GM23248 (cell line): ENCODE results near the gene FAM210A. TPM values are rescaled to one million over a fixed set of nuclear protein-coding genes. Genes with fewer than 3 reads are reported as not detected.

Experiments
- DNase-seq: peaks from one replicate; pipeline ENCODE4 v3.0.0-alpha.2; 2015
- H2AFZ ChIP-seq: fragments of 200-600 bp; sonication (generic); 2 replicates; pipeline ENCODE4 v1.6.1; 2016; ENCODE audit warnings: antibody characterized with exemption
- H3F3A ChIP-seq: fragments of 200-600 bp; sonication (generic); 2 replicates; pipeline ENCODE4 v1.6.1; 2016; ENCODE audit warnings: mild to moderate bottlenecking, antibody characterized with exemption, mixed run types; ENCODE audit not compliant: insufficient read depth
- H3K27ac ChIP-seq: fragments of 200-600 bp; sonication (generic); 2 replicates; pipeline ENCODE4 v1.5.1; 2016; ENCODE audit warnings: mild to moderate bottlenecking
- H3K27me3 ChIP-seq: fragments of 200-600 bp; sonication (generic); replicated peaks from 2 replicates; pipeline ENCODE4 v1.6.1; 2016; ENCODE audit warnings: mild to moderate bottlenecking; ENCODE audit not compliant: insufficient read depth
- H3K36me3 ChIP-seq: fragments of 200-600 bp; sonication (generic); 2 replicates; pipeline ENCODE4 v1.6.1; 2016; ENCODE audit warnings: low read depth, mild to moderate bottlenecking
- H3K4me1 ChIP-seq: fragments of 200-600 bp; sonication (generic); 2 replicates; pipeline ENCODE4 v1.6.1; 2016; ENCODE audit warnings: mild to moderate bottlenecking; ENCODE audit not compliant: insufficient read depth
- H3K4me2 ChIP-seq: fragments of 200-600 bp; sonication (generic); one replicate; pipeline ENCODE4 v1.6.1; 2016; ENCODE audit warnings: mild to moderate bottlenecking; ENCODE audit not compliant: unreplicated experiment
- H3K4me3 ChIP-seq: fragments of 200-600 bp; sonication (generic); 2 replicates; pipeline ENCODE4 v1.5.1; 2016; ENCODE audit warnings: mild to moderate bottlenecking
- H3K79me2 ChIP-seq: fragments of 200-600 bp; sonication (generic); 2 replicates; pipeline ENCODE4 v1.6.1; 2016; ENCODE audit warnings: mild to moderate bottlenecking; ENCODE audit not compliant: insufficient read depth
- H3K9ac ChIP-seq: fragments of 200-600 bp; sonication (generic); 2 replicates; pipeline ENCODE4 v1.6.1; 2016; ENCODE audit warnings: mild to moderate bottlenecking
- H3K9me2 ChIP-seq: fragments of 200-600 bp; sonication (generic); 2 replicates; pipeline ENCODE4 v1.6.1; 2016; ENCODE audit warnings: mixed run types, mild to moderate bottlenecking, moderate library complexity; ENCODE audit not compliant: insufficient read depth
- H3K9me3 ChIP-seq: fragments of 200-600 bp; sonication (generic); one replicate; pipeline ENCODE4 v1.6.1; 2017; ENCODE audit warnings: low read depth
- H4K20me1 ChIP-seq: fragments of 200-600 bp; sonication (generic); 2 replicates; pipeline ENCODE4 v1.6.0; 2016; ENCODE audit not compliant: insufficient read depth
- EZH2 ChIP-seq: fragments of 200-600 bp; sonication (generic); IDR thresholded peaks from 2 replicates; pipeline ENCODE4 v1.6.1; 2018; ENCODE audit warnings: antibody characterized with exemption, mild to moderate bottlenecking; ENCODE audit not compliant: insufficient read depth, poor library complexity, severe bottlenecking
- EZH2phosphoT487 ChIP-seq: fragments of 200-600 bp; sonication (generic); IDR thresholded peaks from 2 replicates; pipeline ENCODE4 v1.6.1; 2018; ENCODE audit warnings: antibody characterized with exemption, moderate library complexity, mild to moderate bottlenecking, low read depth; ENCODE audit not compliant: insufficient read depth
- WGBS, 2 experiments: methylation state at CpG; one replicate each; pipeline ENCODE4 v1.1.6; 2015 to 2017; ENCODE audit warnings: low lambda C conversion rate in 2 of 2, low coverage in 1 of 2; ENCODE audit errors: missing lambda C conversion rate in 2 of 2; 5-methylcytosine and 5-hydroxymethylcytosine counted together
- in situ Hi-C: fragments of 300-500 bp; cut with MboI; formaldehyde crosslinking; loops from 2 replicates; pipeline ENCODE4 v1.15.0; 2020
- polyA plus RNA-seq: library from polyadenylated mRNA; unstranded; fragments of >200 nt; fragmentation: Nextera tagmentation; extraction: Ambion mirVana; gene quantifications from 2 replicates; pipeline ENCODE4 v1.2.1, GENCODE V29; 2016
- total RNA-seq: library from RNA; depleted of rRNA; stranded (reverse); fragments of >200 nt; shearing (Covaris generic); gene quantifications from 2 replicates; pipeline ENCODE4 v1.2.3, GENCODE V29; 2014

Gene FAM210A
- total and polyA plus RNA-seq, 2 experiments from 2014 or later: 14.2 to 24.9 TPM

- H3K9me3 ChIP-seq: no peaks in the 10 kb centered on the region
- H3K36me3 ChIP-seq: no peaks in the 10 kb centered on the region
- H3K79me2 ChIP-seq: no peaks in the 10 kb centered on the region
- no peaks in the 10 kb centered on the region for H3F3A ChIP-seq
- H3K27ac ChIP-seq: no peak overlapping the region
- no peaks in the 10 kb centered on the region for H3K9me2 ChIP-seq
- H4K20me1 ChIP-seq: no peaks in the 10 kb centered on the region
- H3K27me3 ChIP-seq: 0 out of 2 replicates have a peak, but pooled peaks cover 14% of the 10 kb centered on the region
- in situ Hi-C loops: loop anchor here (25.0 kb wide), 1 partner anchor 890 kb away; no protein-coding TSS in a partner anchor
- no peak overlapping the region for H3K4me3 ChIP-seq
- DNase-seq: no peak
- H3K9ac ChIP-seq: no peak overlapping the region
- no peak for TF ChIP-seq EZH2
- no peak for TF ChIP-seq EZH2phosphoT487
- no peak overlapping the region for H3K4me2 ChIP-seq
- H3K4me1 ChIP-seq: no peaks in the 10 kb centered on the region
- no peak overlapping the region for H2AFZ ChIP-seq
- 64 to 74% methylated on average over 8 of the region's 8 CpGs for WGBS, 2 experiments
Measured at GRCh38 chr18:13627639-13628038, 98.7 kb downstream of the FAM210A start.

- Histone ChIP-seq H3K9me3 (no peaks in the 10 kb centered on the region), H3K4me2 (no peak overlapping the region), H3K9me2 (no peaks in the 10 kb centered on the region), H3K4me1 (no peaks in the 10 kb centered on the region), H3F3A (no peaks in the 10 kb centered on the region), H3K36me3 (no peaks in the 10 kb centered on the region), H3K27ac (no peak overlapping the region), H3K27me3 (0 out of 2 replicates have a peak, but pooled peaks cover 14% of the 10 kb centered on the region), H3K9ac (no peak overlapping the region), H3K79me2 (no peaks in the 10 kb centered on the region), H3K4me3 (no peak overlapping the region), H4K20me1 (no peaks in the 10 kb centered on the region), H2AFZ (no peak overlapping the region)
- 6 to 8% methylated on average over 2 of the region's 2 CpGs for WGBS, 2 experiments
- TF ChIP-seq EZH2: no peak
- no peak for TF ChIP-seq EZH2phosphoT487
- no peak for DNase-seq
- in situ Hi-C loops: loop anchor here (25.0 kb wide), 1 partner anchor 889 kb away; no protein-coding TSS in a partner anchor
Measured at GRCh38 chr18:13626544-13626908, 99.8 kb downstream of the FAM210A start.

DNA sequence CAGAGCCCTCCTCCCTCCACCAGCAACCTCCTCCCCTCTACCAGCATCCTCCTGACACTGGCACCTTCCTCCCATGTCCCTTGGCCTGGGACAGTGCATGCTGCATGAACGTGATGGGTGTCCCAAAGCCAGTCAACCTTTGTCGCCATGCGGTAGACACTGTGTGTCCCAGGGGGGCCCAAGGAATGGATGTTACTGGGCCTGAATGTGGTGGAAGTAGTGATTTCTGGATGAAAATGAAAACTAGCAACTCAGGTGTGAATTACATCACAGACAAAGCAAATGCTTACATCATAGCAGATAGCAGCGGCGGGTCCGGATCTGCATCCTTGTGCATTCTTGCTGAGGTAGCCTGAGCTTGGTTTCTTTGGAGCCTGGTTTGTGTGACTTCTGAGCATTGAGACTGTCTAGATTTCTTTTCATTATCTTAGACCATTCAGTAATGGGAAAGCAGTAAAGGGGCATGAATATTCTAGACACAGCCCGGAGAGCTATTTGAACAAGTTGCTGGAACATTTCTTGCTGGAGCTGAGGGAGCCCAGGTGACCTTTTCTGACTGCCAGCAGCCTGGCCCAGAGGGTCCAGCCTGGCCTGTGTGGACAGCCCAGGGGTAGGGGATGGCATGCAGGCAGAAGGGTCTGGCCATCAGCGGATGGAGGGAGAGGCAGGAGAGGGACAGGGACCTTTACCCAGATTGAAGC, 100.4 kb downstream of the FAM210A start:
- Histone ChIP-seq H3K4me1 (no peaks in the 10 kb centered on the region), H3F3A (no peaks in the 10 kb centered on the region), H3K4me3 (no peak overlapping the region), H3K9me2 (no peaks in the 10 kb centered on the region), H3K79me2 (no peaks in the 10 kb centered on the region), H3K36me3 (no peaks in the 10 kb centered on the region), H3K4me2 (no peak overlapping the region), H2AFZ (no peak overlapping the region), H4K20me1 (no peaks in the 10 kb centered on the region), H3K27ac (no peak overlapping the region), H3K9me3 (no peaks in the 10 kb centered on the region), H3K9ac (no peak overlapping the region), H3K27me3 (0 out of 2 replicates have a peak, but pooled peaks cover 14% of the 10 kb centered on the region)
- in situ Hi-C loops: loop anchor here (25.0 kb wide), 1 partner anchor 889 kb away; no protein-coding TSS in a partner anchor
- WGBS, 2 experiments: 68 to 71% methylated on average over 8 of the region's 8 CpGs
- TF ChIP-seq EZH2 (no peak), EZH2phosphoT487 (no peak)
- DNase-seq: no peak

DNA sequence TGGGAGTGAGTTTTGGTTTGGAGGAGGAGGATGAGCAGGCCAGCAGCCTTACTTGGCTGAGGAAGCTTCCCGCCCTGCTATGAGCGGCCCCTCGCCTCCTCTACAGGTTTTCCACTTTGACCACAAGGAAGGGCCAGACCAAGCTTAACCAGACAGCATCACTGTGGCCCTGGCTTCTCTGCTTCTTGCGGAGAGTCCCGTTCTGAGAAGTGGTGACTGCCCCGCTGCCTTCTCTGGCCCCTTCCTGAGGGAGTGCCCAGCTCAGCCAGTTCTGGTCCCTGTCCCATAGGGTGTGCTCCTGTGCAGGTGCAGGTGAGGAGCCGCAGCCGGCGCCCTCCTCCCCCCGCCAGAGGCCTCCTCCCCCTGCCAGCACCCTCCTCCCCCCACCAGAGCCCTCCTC, 101.0 kb downstream of the FAM210A start:
- no peaks in the 10 kb centered on the region for H4K20me1 ChIP-seq
- DNase-seq: no peak
- H3K4me3 ChIP-seq: no peak overlapping the region
- 0 out of 2 replicates have a peak, but pooled peaks cover 11% of the 10 kb centered on the region for H3K27me3 ChIP-seq
- no peak overlapping the region for H3K9ac ChIP-seq
- no peaks in the 10 kb centered on the region for H3K9me3 ChIP-seq
- WGBS, 2 experiments: 74 to 79% methylated on average over 6 to 10 of the region's 10 CpGs
- no peak overlapping the region for H3K4me2 ChIP-seq
- H3K36me3 ChIP-seq: no peaks in the 10 kb centered on the region
- no peaks in the 10 kb centered on the region for H3K4me1 ChIP-seq
- no peaks in the 10 kb centered on the region for H3K9me2 ChIP-seq
- TF ChIP-seq EZH2 (no peak), EZH2phosphoT487 (no peak)
- no peaks in the 10 kb centered on the region for H3K79me2 ChIP-seq
- H3K27ac ChIP-seq: no peak overlapping the region
- H3F3A ChIP-seq: no peaks in the 10 kb centered on the region
- in situ Hi-C loops: loop anchor here (25.0 kb wide), 1 partner anchor 888 kb away; no protein-coding TSS in a partner anchor
- H2AFZ ChIP-seq: no peak overlapping the region
